Panc1 (cell line): ENCODE measurements around the gene C20orf141.

Experiments
- CTCF ChIP-seq: fragments of 450-650 bp; IDR thresholded peaks from 2 replicates; pipeline ENCODE4 v1.5.1; 2017; ENCODE audit warnings: mild to moderate bottlenecking
- POLR2AphosphoS5 ChIP-seq: IDR thresholded peaks from 2 replicates; pipeline ENCODE4 v1.6.1; 2012; ENCODE audit warnings: mild to moderate bottlenecking, low read depth, low read length, moderate library complexity
- REST ChIP-seq, 2 experiments: IDR thresholded peaks; 2 replicates each; pipeline ENCODE4 v1.6.1; 2011 to 2012; ENCODE audit warnings: low read depth in 2 of 2, control low read depth in 1 of 2, low read length in 1 of 2, mild to moderate bottlenecking in 1 of 2, moderate library complexity in 1 of 2; ENCODE audit not compliant: insufficient read depth in 1 of 2
- SIN3A ChIP-seq: IDR thresholded peaks from 2 replicates; pipeline ENCODE4 v1.6.1; 2012; ENCODE audit warnings: low read depth, mild to moderate bottlenecking, low read length, moderate library complexity, borderline replicate concordance; ENCODE audit not compliant: insufficient read depth

GRCh38 chr20:2816583-2817340, 2.0 kb downstream of the C20orf141 start:
- TF ChIP-seq POLR2AphosphoS5 (no peak), CTCF (no peak; the same call in 1 of the 2 replicates), REST (IDR thresholded peaks at IDR 0.05; ENCODE audit: insufficient read depth in 1 of 2, low read depth in 2 of 2, low read length in 1 of 2) (no peak), SIN3A (no peak)
